Neuronal stem cell (in vitro differentiated cells): ENCODE results near the gene TRIM54. TPM values are rescaled to one million over a fixed set of nuclear protein-coding genes. Genes with fewer than 3 reads are reported as not detected.

ENCODE experiments used
- DNase-seq: peaks from one replicate; pipeline ENCODE4 v3.0.0-alpha.2; 2013; ENCODE audit warnings: low spot score
- H2AFZ ChIP-seq: one replicate; pipeline ENCODE4 v1.6.1; 2013; ENCODE audit warnings: mild to moderate bottlenecking, low read length, inconsistent platforms
- H2AK5ac ChIP-seq: 2 replicates; pipeline ENCODE4 v1.6.1; 2013; ENCODE audit warnings: low read depth, mild to moderate bottlenecking, inconsistent platforms, low read length, moderate library complexity, mixed read lengths
- H2BK120ac ChIP-seq: 2 replicates; pipeline ENCODE4 v1.6.1; 2013; ENCODE audit warnings: low read depth, mild to moderate bottlenecking, inconsistent platforms, low read length, moderate library complexity, mixed read lengths
- H2BK12ac ChIP-seq: one replicate; pipeline ENCODE4 v1.6.1; 2013; ENCODE audit warnings: low read length, inconsistent platforms
- H2BK15ac ChIP-seq: 2 replicates; pipeline ENCODE4 v1.6.1; 2013; ENCODE audit warnings: mild to moderate bottlenecking, low read length, inconsistent platforms, mixed read lengths
- H2BK5ac ChIP-seq: one replicate; pipeline ENCODE4 v1.6.1; 2013; ENCODE audit warnings: inconsistent platforms, mild to moderate bottlenecking, low read length, moderate library complexity
- H3K14ac ChIP-seq: one replicate; pipeline ENCODE4 v1.6.1; 2013; ENCODE audit warnings: low read length, inconsistent platforms
- H3K18ac ChIP-seq: 2 replicates; pipeline ENCODE4 v1.6.1; 2013; ENCODE audit warnings: low read length, inconsistent platforms
- H3K23ac ChIP-seq: 2 replicates; pipeline ENCODE4 v1.6.1; 2013; ENCODE audit warnings: low read depth, mild to moderate bottlenecking, mixed read lengths, low read length, inconsistent platforms; ENCODE audit not compliant: poor library complexity
- H3K27ac ChIP-seq: replicated peaks from 3 replicates; pipeline ENCODE4 v1.5.1; 2013; ENCODE audit warnings: low read length, inconsistent platforms
- H3K27me3 ChIP-seq, 3 experiments: 2 replicates each; pipeline ENCODE4 v1.6.1; 2013; ENCODE audit warnings: low read length in 3 of 3, mild to moderate bottlenecking in 2 of 3, inconsistent platforms in 1 of 3, low read depth in 1 of 3, mixed read lengths in 1 of 3, moderate library complexity in 1 of 3; ENCODE audit not compliant: control insufficient read depth in 3 of 3, insufficient read depth in 3 of 3
- H3K36me3 ChIP-seq, 2 donors: replicated peaks in 1 of 2; 2 replicates each; pipeline ENCODE4 v1.6.1; 2013; ENCODE audit warnings: low read length in 2 of 2; ENCODE audit not compliant: control insufficient read depth in 2 of 2, insufficient read depth in 2 of 2
- H3K4ac ChIP-seq: 2 replicates; pipeline ENCODE4 v1.6.1; 2013; ENCODE audit warnings: inconsistent platforms, mild to moderate bottlenecking, low read length, moderate library complexity
- H3K4me1 ChIP-seq, 2 donors: 1 replicate in 1 of 2; 2 replicates in 1 of 2; pipeline ENCODE4 v1.6.1; 2013; ENCODE audit warnings: low read length in 2 of 2, low read depth in 1 of 2; ENCODE audit not compliant: control insufficient read depth in 2 of 2, insufficient read depth in 1 of 2
- H3K4me2 ChIP-seq: one replicate; pipeline ENCODE4 v1.6.1; 2013; ENCODE audit warnings: mild to moderate bottlenecking, low read length, inconsistent platforms; ENCODE audit not compliant: insufficient read depth, poor library complexity, severe bottlenecking
- H3K4me3 ChIP-seq, 2 donors: 2 replicates each; pipeline ENCODE4 v1.5.1; 2013; ENCODE audit warnings: low read length in 2 of 2, mild to moderate bottlenecking in 2 of 2, inconsistent platforms in 1 of 2, moderate library complexity in 1 of 2
- H3K79me1 ChIP-seq: one replicate; pipeline ENCODE4 v1.6.1; 2013; ENCODE audit warnings: low read depth, mild to moderate bottlenecking, inconsistent platforms, low read length, moderate library complexity
- H3K9ac ChIP-seq: one replicate; pipeline ENCODE4 v1.6.1; 2013; ENCODE audit warnings: mild to moderate bottlenecking, low read depth, low read length, inconsistent platforms; ENCODE audit not compliant: poor library complexity
- H3K9me3 ChIP-seq, 2 donors: replicated peaks in 1 of 2; 2 replicates each; pipeline versions ENCODE3 to v1.6.1; 2013; ENCODE audit warnings: low read length in 2 of 2, mild to moderate bottlenecking in 2 of 2, inconsistent platforms in 1 of 2, low read depth in 1 of 2, mixed read lengths in 1 of 2, moderate library complexity in 1 of 2; ENCODE audit not compliant: control insufficient read depth in 2 of 2, insufficient read depth in 1 of 2
- H4K8ac ChIP-seq: one replicate; pipeline ENCODE4 v1.6.1; 2013; ENCODE audit warnings: low read depth, mild to moderate bottlenecking, inconsistent platforms, low read length, moderate library complexity
- H4K91ac ChIP-seq: one replicate; pipeline ENCODE4 v1.6.1; 2013; ENCODE audit warnings: low read length, low read depth, mild to moderate bottlenecking, inconsistent platforms; ENCODE audit not compliant: poor library complexity
- WGBS, 2 donors: extraction: QIAGEN DNeasy Blood & Tissue Kit; methylation state at CpG; one replicate each; pipeline ENCODE4 v1.1.7; 2013; ENCODE audit warnings: missing lambda C conversion rate in 2 of 2, mixed read lengths in 1 of 2; ENCODE audit not compliant: insufficient read length in 2 of 2, insufficient replicate concordance in 1 of 2; ENCODE audit errors: extremely low coverage in 2 of 2; 5-methylcytosine and 5-hydroxymethylcytosine counted together
- polyA plus RNA-seq, 2 experiments: library from polyadenylated mRNA; stranded (reverse); fragments of 200-250 nt; gene quantifications; one replicate each; pipeline ENCODE4 v1.2.3, GENCODE V29; 2013

TRIM54 gene
- polyA plus RNA-seq (2013, experiment 1 of 2) = 0.04 TPM
- not detected for polyA plus RNA-seq (2013, experiment 2 of 2)

GRCh38 chr2:27281855-27282559, at the start of gene TRIM54:
TRIM54 (plus strand) TSS chr2:27282429; CDS start chr2:27282732, 303 bp downstream.
- Histone ChIP-seq H3K27me3 (peaks cover 0 to 78% (median 2%) of the 10 kb centered on the region in 3 experiments), H3K18ac (no peak within 1 kb of the TSS), H4K8ac (no peak within 1 kb of the TSS), H2BK15ac (peak within 1 kb of the TSS; percentile 33), H2BK12ac (peak within 1 kb of the TSS; percentile 79), H2AK5ac (peak within 1 kb of the TSS; percentile 66), H3K79me1 (no peaks in the 10 kb centered on the region), H3K27ac (no peak within 1 kb of the TSS), H3K4me3 (no peak within 1 kb of the TSS), H3K4me2 (no peak within 1 kb of the TSS), H3K23ac (peak within 1 kb of the TSS; percentile 95), H2BK5ac (no peak within 1 kb of the TSS), H3K4ac (peak within 1 kb of the TSS; percentile 19), H3K14ac (no peak within 1 kb of the TSS), H3K36me3 (no peaks in the 10 kb centered on the region), H3K9me3 (no peaks in the 10 kb centered on the region), H4K91ac (no peak within 1 kb of the TSS), H2AFZ (no peak within 1 kb of the TSS), H2BK120ac (no peak within 1 kb of the TSS), H3K9ac (peak within 1 kb of the TSS; percentile 65), H3K4me1 (peaks cover 0 to 7% of the 10 kb centered on the region in 2 donors)
- WGBS, 2 donors = no CpG with 5 or more reads among the region's 5 CpGs
- no peak for DNase-seq

- Histone ChIP-seq H2BK120ac (no peak overlapping the region), H3K18ac (no peak overlapping the region), H2AFZ (no peak overlapping the region), H4K8ac (no peak overlapping the region), H2BK15ac (no peak overlapping the region), H3K9ac (no peak overlapping the region), H2AK5ac (no peak overlapping the region), H4K91ac (no peak overlapping the region), H3K9me3 (no peaks in the 10 kb centered on the region), H3K36me3 (peaks cover 71 to 97% of the 10 kb centered on the region in 2 donors), H3K14ac (no peak overlapping the region), H3K23ac (no peak overlapping the region), H2BK5ac (no peak overlapping the region), H3K27me3 (no peaks in the 10 kb centered on the region), H3K27ac (no peak overlapping the region), H3K4ac (no peak overlapping the region), H3K79me1 (peaks cover 2% of the 10 kb centered on the region), H3K4me2 (no peak overlapping the region), H3K4me1 (no peaks in the 10 kb centered on the region), H3K4me3 (no peak overlapping the region), H2BK12ac (no peak overlapping the region)
- no CpG with 5 or more reads among the region's 14 CpGs for WGBS, 2 donors
- DNase-seq = no peak
Measured at GRCh38 chr2:27233341-27233740, 48.9 kb upstream of the TRIM54 start.

- Histone ChIP-seq H3K9me3 (peaks cover 0 to 2% of the 10 kb centered on the region in 2 donors), H3K4me1 (no peaks in the 10 kb centered on the region), H2BK5ac (no peak overlapping the region), H2BK15ac (no peak overlapping the region), H3K4ac (no peak overlapping the region), H4K8ac (no peak overlapping the region), H2AK5ac (no peak overlapping the region), H3K36me3 (peaks cover 91 to 100% of the 10 kb centered on the region in 2 donors), H3K27me3 (no peaks in the 10 kb centered on the region), H3K9ac (no peak overlapping the region), H3K14ac (no peak overlapping the region), H3K4me2 (no peak overlapping the region), H2BK12ac (no peak overlapping the region), H3K23ac (no peak overlapping the region), H3K27ac (no peak overlapping the region), H2BK120ac (no peak overlapping the region), H3K79me1 (peaks cover 2% of the 10 kb centered on the region), H4K91ac (no peak overlapping the region), H3K18ac (no peak overlapping the region), H2AFZ (no peak overlapping the region), H3K4me3 (no peak overlapping the region)
- no CpG with 5 or more reads among the region's 12 CpGs for WGBS, 2 donors
- DNase-seq = no peak
Measured at GRCh38 chr2:27236136-27236535, 46.1 kb upstream of the TRIM54 start.

- no peak overlapping the region for H2BK15ac ChIP-seq
- no peak overlapping the region for H2AFZ ChIP-seq
- no peak overlapping the region for H3K4me2 ChIP-seq
- no peak overlapping the region for H3K4me3 ChIP-seq
- H3K23ac ChIP-seq = no peak overlapping the region
- no peak overlapping the region for H2BK5ac ChIP-seq
- WGBS, 2 donors = no CpG with 5 or more reads among the region's 3 CpGs
- no peak overlapping the region for H3K9ac ChIP-seq
- no peak overlapping the region for H3K27ac ChIP-seq
- no peak overlapping the region for H4K8ac ChIP-seq
- H3K9me3 ChIP-seq = peaks cover 0 to 2% of the 10 kb centered on the region in 2 donors
- no peaks in the 10 kb centered on the region for H3K27me3 ChIP-seq
- no peaks in the 10 kb centered on the region for H3K4me1 ChIP-seq
- H3K18ac ChIP-seq = no peak overlapping the region
- H3K79me1 ChIP-seq = peaks cover 2% of the 10 kb centered on the region
- H2AK5ac ChIP-seq = no peak overlapping the region
- H2BK12ac ChIP-seq = no peak overlapping the region
- no peak overlapping the region for H4K91ac ChIP-seq
- H3K4ac ChIP-seq = no peak overlapping the region
- H2BK120ac ChIP-seq = no peak overlapping the region
- peaks cover 91 to 100% of the 10 kb centered on the region in 2 donors for H3K36me3 ChIP-seq
- no peak for DNase-seq
- H3K14ac ChIP-seq = no peak overlapping the region
Measured at GRCh38 chr2:27236626-27237025, 45.6 kb upstream of the TRIM54 start.
